HG03575 (cell line): ENCODE measurements around the gene DVL2.

Experiments used
- ATAC-seq: cut with Tn5 transposase; IDR thresholded peaks from one replicate; pipeline ENCODE4 v1.9.1; 2021; ENCODE audit not compliant: unreplicated experiment, insufficient number of reproducible peaks, low FRiP score; ENCODE audit errors: extremely low read depth

The DVL2 gene

GRCh38 chr17:7222093-7222971 lies 12.0 kb downstream of the DVL2 start:
- no peak for ATAC-seq

DNA sequence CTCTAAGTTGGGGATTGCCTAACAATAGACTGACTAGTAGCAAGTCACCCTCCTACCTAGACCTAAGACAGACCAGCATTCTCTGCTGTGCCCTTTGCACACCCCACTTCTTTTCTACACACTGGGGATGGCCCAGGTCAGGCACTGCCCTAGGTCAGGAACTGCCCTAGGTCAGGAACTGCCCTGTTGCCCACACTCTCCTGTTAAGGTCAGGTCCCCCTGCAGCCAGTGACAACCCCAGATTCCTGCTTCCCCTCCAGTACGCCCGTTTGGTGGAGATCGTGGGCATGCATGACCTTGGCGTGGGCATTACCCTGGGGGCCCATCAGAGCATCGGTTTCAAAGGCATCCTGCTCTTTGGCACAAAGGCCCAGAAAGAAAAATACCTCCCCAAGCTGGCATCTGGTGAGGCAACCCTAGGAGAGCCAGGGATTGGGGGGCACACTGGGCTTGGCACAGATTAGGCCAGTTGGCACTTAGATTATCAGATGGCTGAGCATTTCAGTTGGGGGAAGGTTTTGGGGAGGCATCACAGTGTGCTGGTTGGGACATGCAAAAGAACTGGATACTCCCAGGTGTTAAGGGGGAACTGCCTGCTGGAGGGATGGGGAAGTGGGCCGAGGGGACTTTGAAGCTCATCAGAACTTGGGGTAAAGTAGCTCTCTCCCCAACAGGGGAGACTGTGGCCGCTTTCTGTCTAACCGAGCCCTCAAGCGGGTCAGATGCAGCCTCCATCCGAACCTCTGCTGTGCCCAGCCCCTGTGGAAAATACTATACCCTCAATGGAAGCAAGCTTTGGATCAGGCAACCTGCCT lies 12.8 kb downstream of the DVL2 start:
- no peak for ATAC-seq

DNA sequence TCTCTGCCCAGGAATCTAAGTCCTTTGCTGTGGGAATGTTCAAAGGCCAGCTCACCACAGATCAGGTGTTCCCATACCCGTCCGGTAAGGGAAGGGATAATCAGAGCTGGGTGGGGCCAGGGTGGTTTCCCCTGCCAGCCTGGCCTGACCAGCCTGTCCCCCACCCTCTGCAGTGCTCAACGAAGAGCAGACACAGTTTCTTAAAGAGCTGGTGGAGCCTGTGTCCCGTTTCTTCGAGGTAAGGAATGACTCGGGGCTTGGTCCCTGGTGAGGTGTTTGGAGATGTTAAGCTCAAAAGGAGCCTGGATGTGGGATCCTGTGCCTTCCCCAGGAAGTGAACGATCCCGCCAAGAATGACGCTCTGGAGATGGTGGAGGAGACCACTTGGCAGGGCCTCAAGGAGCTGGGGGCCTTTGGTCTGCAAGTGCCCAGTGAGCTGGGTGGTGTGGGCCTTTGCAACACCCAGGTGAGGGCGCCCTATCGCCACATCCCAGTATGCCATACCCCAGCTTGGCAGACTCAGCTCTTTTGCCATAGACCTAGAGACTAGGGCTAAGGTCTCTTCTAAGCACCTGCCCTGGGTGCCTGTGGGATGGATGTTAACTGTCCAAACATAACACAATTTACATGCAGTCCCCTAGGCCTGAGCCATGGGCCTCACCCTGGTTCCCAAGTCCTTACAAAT lies 13.6 kb downstream of the DVL2 start:
- no peak for ATAC-seq

DNA sequence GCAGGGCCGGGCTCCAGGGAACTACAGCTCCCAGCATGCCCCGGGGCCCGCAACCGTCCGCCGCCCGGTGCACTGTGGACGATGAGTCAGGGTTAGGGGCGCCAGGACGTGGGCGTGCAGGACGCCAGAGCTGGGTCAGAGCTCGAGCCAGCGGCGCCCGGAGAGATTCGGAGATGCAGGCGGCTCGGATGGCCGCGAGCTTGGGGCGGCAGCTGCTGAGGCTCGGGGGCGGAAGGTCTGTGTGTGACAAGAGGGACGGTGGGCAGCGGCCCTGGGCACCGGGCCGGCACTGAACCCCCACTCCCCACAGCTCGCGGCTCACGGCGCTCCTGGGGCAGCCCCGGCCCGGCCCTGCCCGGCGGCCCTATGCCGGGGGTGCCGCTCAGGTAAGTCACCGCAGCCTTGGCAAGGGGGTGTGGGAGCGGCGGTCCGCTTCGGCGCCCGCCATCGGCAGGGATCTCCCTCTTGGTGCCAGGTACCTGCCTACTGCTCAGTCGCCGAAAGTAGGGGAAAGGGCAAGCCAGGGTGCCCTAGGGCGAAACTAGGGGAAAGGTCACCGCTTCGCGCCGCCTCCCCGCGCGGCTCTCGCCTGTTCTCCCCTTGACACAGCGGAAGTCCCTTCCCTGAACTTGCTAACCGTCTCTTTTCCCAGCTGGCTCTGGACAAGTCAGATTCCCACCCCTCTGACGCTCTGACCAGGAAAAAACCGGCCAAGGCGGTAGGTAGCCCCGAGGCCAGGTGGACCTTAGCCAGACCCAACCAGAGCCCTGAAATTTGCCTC lies 14.3 kb downstream of the DVL2 start, which contains the start of the genes ACADVL and DLG4:
Gene ACADVL, plus strand, starts transcription at position 127 of the 781 bp plus-strand sequence. Its CDS starts 47 bp downstream, at position 174.
Gene DLG4, minus strand, starts transcription at position 25 of the 781 bp plus-strand sequence.
- ATAC-seq: no peak

DNA sequence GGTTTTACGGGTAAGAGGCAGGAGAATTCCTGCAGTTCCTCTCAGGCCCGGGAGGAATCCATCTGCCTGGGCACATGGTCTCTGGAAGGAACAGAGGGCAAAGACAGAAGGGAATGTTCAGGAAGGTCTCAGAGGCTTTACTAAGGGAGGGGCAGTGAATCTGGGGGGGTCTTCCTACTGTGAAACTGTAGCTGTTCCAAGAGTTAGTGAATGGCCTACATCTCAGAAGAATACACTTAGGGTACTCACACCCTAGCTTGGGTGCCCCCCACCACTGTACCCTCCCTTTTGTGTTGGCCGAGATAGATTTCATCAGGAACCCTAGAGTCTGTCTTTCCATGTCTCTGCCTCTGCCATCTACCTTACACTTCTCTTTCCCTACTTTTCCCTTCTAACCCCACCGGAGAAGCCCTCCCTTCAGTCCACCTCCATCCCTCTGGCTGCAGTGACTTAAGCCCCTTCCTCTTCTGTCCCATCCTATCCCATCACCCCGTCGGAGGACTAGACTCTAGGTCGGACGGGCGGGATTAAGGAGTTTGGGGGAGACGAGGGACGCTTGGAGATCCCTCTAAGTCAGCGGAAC lies 15.0 kb downstream of the DVL2 start:
- no peak for ATAC-seq

DNA sequence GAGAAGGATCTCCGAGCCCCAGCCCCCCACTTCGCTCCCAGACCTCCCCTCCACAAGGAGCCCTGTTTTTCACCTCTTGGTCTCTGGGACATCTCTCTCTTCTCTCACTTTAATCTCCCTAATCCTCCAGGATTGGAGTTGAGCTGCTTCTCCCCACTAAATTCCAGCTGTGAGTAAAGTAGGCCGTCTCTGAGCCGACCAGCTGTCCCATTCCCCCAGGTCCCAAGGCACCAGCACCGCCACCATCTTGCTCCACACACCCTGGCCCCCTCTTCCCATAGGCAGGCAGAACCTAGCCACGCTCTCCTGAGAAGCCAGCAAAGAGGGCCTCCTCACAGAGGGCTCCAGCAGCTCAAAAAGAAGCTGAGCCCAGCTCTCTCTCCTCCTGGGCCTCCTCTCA lies 15.6 kb downstream of the DVL2 start:
- ATAC-seq: no peak

GRCh38 chr17:7218166-7218565 lies 16.2 kb downstream of the DVL2 start:
- ATAC-seq: no peak

- no peak for ATAC-seq
Measured at GRCh38 chr17:7217113-7217987, 17.0 kb downstream of the DVL2 start.

GRCh38 chr17:7216242-7217112 lies 17.8 kb downstream of the DVL2 start:
- ATAC-seq: no peak

- ATAC-seq: no peak
Measured at GRCh38 chr17:7215652-7216180, 18.6 kb downstream of the DVL2 start.

DNA sequence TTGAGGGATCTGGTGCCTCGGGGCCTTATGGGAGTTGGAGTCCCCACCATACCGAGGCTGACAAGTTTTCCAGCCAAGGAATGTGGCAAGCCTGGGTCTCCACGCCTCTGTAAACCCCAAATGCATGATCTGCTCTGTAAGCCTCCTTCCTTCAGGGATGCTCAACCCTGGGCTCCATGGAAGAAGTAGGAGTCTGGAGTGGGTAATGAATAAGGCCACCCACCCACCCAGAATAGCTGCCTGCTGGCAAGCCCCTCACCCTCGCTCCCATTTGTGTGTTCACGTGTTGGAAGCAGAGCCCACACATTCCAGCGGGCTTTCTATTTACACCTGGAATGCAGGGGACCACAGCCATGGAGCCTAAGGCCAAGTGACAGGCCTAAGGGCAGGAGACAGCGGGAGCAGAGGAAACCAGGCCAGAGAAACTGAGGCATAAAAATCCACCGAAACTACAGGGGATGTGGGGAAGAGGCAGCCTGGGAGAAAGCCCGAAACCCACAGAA lies 19.1 kb downstream of the DVL2 start:
- no peak for ATAC-seq

DNA sequence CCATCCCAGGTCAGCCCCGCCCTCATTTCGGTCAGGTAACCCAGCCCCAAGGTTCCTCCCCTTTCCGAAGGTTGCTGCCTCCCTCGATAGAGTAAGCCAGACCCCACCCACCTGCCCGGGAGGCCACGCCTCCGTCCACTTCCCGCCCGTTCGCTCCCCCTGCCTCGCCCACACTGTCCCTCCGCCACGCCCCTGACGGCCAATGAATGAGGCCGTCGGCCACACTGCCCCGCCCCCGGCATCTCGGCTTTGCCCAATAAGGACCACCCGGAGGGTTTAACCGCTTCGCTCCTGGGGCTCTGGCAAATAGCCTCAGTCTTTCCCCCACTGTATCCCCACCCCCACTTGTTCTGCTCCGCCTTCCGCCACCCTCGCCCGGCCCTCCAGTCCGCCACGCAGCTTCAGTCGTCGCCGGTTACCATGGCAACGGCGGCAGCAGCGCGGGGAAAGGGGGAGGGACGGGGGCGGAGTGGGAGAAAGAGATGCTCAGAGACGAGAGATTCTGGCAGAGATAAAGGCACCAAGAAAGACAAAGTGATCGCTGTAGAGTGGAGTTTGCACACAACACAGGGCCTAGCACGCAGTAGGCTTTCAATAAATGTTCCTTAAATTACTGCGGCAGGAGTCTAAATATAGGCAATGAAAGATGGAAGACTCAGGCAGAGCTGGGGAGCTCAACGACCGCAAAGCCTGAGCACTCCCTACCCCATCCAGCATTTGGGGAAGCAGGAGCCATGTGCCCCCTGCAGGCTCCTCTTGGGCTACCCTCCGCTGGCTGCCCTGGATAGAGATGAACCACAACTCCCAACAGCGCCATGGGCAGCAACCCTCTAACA lies 19.8 kb downstream of the DVL2 start:
- ATAC-seq: no peak

- no peak for ATAC-seq
Measured at GRCh38 chr17:7213895-7214299, 20.4 kb downstream of the DVL2 start.

- no peak for ATAC-seq
Measured at GRCh38 chr17:7211491-7212273, 22.6 kb downstream of the DVL2 start.
